HepG2 (cell line): ENCODE results near the gene CNTD1. TPM values are rescaled to one million over a fixed set of nuclear protein-coding genes. Genes with fewer than 3 reads are reported as not detected.
A peak's percentile ranks its signal among the peaks of the same experiment; 100 is the strongest.

Experiments
- ATAC-seq: fragments of 200-7000 bp; cut with Tn5 transposase; 3 replicates; pipeline ENCODE4 v1.9.1; 2020; ENCODE audit warnings: mild to moderate bottlenecking, moderate library complexity
- BruUV-seq: library from RNA; stranded (reverse); fragments of 400-500 nt; replicated peaks from 2 replicates; lab custom pipeline; 2021; lab: Mats Ljungman, UMichigan
- CTCF ChIA-PET: fragments of 300-600 bp; formaldehyde crosslinking; extraction: SDS; loops from one replicate; lab custom pipeline; 2021; ENCODE audit warnings: low total read pairs, inconsistent platforms, low intra/inter-chr PET ratio; lab: Yijun Ruan, JAX
- POLR2A ChIA-PET: fragments of 350-600 bp; sonication (Branson Sonifier 250); formaldehyde crosslinking; loops from one replicate; lab custom pipeline; 2020; ENCODE audit warnings: antibody characterized with exemption, inconsistent platforms; lab: Yijun Ruan, JAX
- DNase-seq: peaks from one replicate; pipeline ENCODE4 v3.0.0-alpha.2; 2015; ENCODE audit warnings: low spot score
- FAIRE-seq: peaks from 3 replicates; lab custom pipeline; 2011; peaks lifted over from hg19 to GRCh38; lab: Jason Lieb, UNC
- H2AFZ ChIP-seq: one replicate; pipeline ENCODE4 v1.6.1; 2011; ENCODE audit warnings: low read length, inconsistent platforms
- H3K27ac ChIP-seq: fragments of 300-600 bp; 3 replicates; pipeline ENCODE4 v1.8.0; 2011; ENCODE audit warnings: mixed run types, mild to moderate bottlenecking, mixed read lengths, low read length, inconsistent platforms; ENCODE audit not compliant: insufficient read depth; ENCODE audit errors: extremely low read length
- H3K27me3 ChIP-seq, 2 experiments: fragments of 200-600 bp in 1 of 2; 2 replicates in 1 of 2; 3 replicates in 1 of 2; pipeline versions ENCODE4 v1.6.0 to v1.8.0; 2011; ENCODE audit warnings: low read length in 2 of 2, mild to moderate bottlenecking in 2 of 2, moderate library complexity in 2 of 2, inconsistent platforms in 1 of 2; ENCODE audit not compliant: insufficient read depth in 2 of 2, control insufficient read depth in 1 of 2
- H3K36me3 ChIP-seq, 2 experiments: fragments of 200-600 bp in 1 of 2; replicated peaks in 1 of 2; 2 replicates in 1 of 2; 3 replicates in 1 of 2; pipeline versions ENCODE4 v1.5.1 to v1.8.0; 2011; ENCODE audit warnings: low read length in 2 of 2, inconsistent platforms in 1 of 2; ENCODE audit not compliant: insufficient read depth in 2 of 2, control insufficient read depth in 1 of 2
- H3K4me1 ChIP-seq: 2 replicates; pipeline ENCODE4 v1.5.1; 2012; ENCODE audit warnings: low read length, inconsistent platforms; ENCODE audit not compliant: insufficient read depth
- H3K4me2 ChIP-seq: 2 replicates; pipeline ENCODE4 v1.6.0; 2011; ENCODE audit warnings: low read depth, low read length, inconsistent platforms
- H3K4me3 ChIP-seq, 3 experiments: fragments of 200-600 bp in 1 of 3; sonication (generic), shearing (Covaris generic) in 1 of 3; replicated peaks in 1 of 3; 2 replicates each; pipeline ENCODE4 v1.5.1; 2011 to 2016; ENCODE audit warnings: low read length in 3 of 3, inconsistent platforms in 2 of 3, low read depth in 2 of 3, mild to moderate bottlenecking in 2 of 3, control low read depth in 1 of 3, mixed read lengths in 1 of 3; ENCODE audit not compliant: insufficient read depth in 1 of 3
- H3K79me2 ChIP-seq: one replicate; pipeline ENCODE4 v1.6.1; 2011; ENCODE audit warnings: low read length, inconsistent platforms; ENCODE audit not compliant: insufficient read depth
- H3K9ac ChIP-seq: 2 replicates; pipeline ENCODE4 v1.6.0; 2011; ENCODE audit warnings: mild to moderate bottlenecking, low read depth, low read length, inconsistent platforms; ENCODE audit not compliant: insufficient read depth
- H3K9me3 ChIP-seq: 2 replicates; pipeline ENCODE4 v1.5.1; 2012; ENCODE audit warnings: mild to moderate bottlenecking, low read length
- H4K20me1 ChIP-seq: 2 replicates; pipeline ENCODE4 v1.6.0; 2011; ENCODE audit warnings: inconsistent platforms, mild to moderate bottlenecking, low read length, moderate library complexity; ENCODE audit not compliant: insufficient read depth
- ATRX ChIP-seq: sonication (generic); formaldehyde crosslinking; IDR thresholded peaks from 2 replicates; pipeline ENCODE4 v1.4.0; 2020; ENCODE audit warnings: missing genetic modification reagents, borderline replicate concordance
- MZF1 ChIP-seq: sonication (generic); formaldehyde crosslinking; IDR thresholded peaks from 2 replicates; pipeline ENCODE4 v1.8.1; 2023; ENCODE audit warnings: mild to moderate bottlenecking, missing genetic modification reagents, borderline replicate concordance
- SNRNP70 ChIP-seq: fragments of 200-400 bp; formaldehyde crosslinking; IDR thresholded peaks from 2 replicates; pipeline ENCODE4 v1.6.1; 2017; ENCODE audit warnings: mild to moderate bottlenecking, low read depth, low read length, moderate library complexity
- ZMYM2 ChIP-seq: sonication (generic); formaldehyde crosslinking; IDR thresholded peaks from 2 replicates; pipeline ENCODE4 v1.8.0; 2022; ENCODE audit warnings: mild to moderate bottlenecking, missing genetic modification reagents
- ZNF124 ChIP-seq: sonication (generic); formaldehyde crosslinking; IDR thresholded peaks from 2 replicates; pipeline ENCODE4 v1.4.0; 2020; ENCODE audit warnings: missing genetic modification reagents
- ZNF207 ChIP-seq: fragments of 450-650 bp; IDR thresholded peaks from 2 replicates; pipeline ENCODE4 v1.6.1; 2016; ENCODE audit warnings: antibody characterized with exemption, borderline replicate concordance
- ZNF224 ChIP-seq: sonication (generic); formaldehyde crosslinking; IDR thresholded peaks from 2 replicates; pipeline ENCODE4 v1.5.0; 2020; ENCODE audit warnings: mild to moderate bottlenecking, missing genetic modification reagents
- ZNF510 ChIP-seq: sonication (generic); formaldehyde crosslinking; IDR thresholded peaks from 2 replicates; pipeline ENCODE4 v1.4.0; 2020; ENCODE audit warnings: low read depth, mild to moderate bottlenecking, missing genetic modification reagents
- ZNF569 ChIP-seq: sonication (generic); formaldehyde crosslinking; IDR thresholded peaks from 2 replicates; pipeline ENCODE4 v1.5.0; 2020; ENCODE audit warnings: mild to moderate bottlenecking, missing genetic modification reagents, moderate library complexity, borderline replicate concordance
- WGBS: methylation state at CpG from one replicate; pipeline ENCODE4 v1.1.6; 2017; ENCODE audit warnings: low lambda C conversion rate; 5-methylcytosine and 5-hydroxymethylcytosine counted together
- in situ Hi-C: cut with HindIII; loops from 2 replicates; pipeline ENCODE4 v1.10.0; 2017; ENCODE audit warnings: low pct_unique_long_range_greater_than_20kb; ENCODE audit not compliant: extremely low pct_ligation_motif_present
- intact Hi-C: fragments of 100-400 bp; cut with micrococcal nuclease; formaldehyde crosslinking; loops from one replicate; pipeline ENCODE4 v1.10.0; 2022; ENCODE audit not compliant: unreplicated experiment
- polyA plus RNA-seq, 8 experiments: library from polyadenylated mRNA; depleted of rRNA in 3 of 8; stranded (reverse) in 7 of 8; unstranded in 1 of 8; fragments of >200 nt; fragmentation: Illumina TruSeq in 4 of 8; extraction: Trizol in 4 of 8; gene quantifications; 2 replicates each; pipeline versions ENCODE4 v1.2.1 to v1.2.3, GENCODE V29; 2011 to 2016; ENCODE audit warnings: low read depth in 4 of 8, missing spikeins in 1 of 8, mixed read lengths in 1 of 8; ENCODE audit not compliant: insufficient read depth in 1 of 8
- total RNA-seq, 5 experiments: library from RNA; depleted of rRNA; stranded (reverse); fragments of >200 nt; fragmentation: Illumina TruSeq; extraction: Trizol; gene quantifications; 2 replicates each; pipeline ENCODE4 v1.2.3, GENCODE V29; 2016; ENCODE audit warnings: low read depth in 1 of 5
- TF ChIP-seq, protein P1 (sequence below): sonication (generic); formaldehyde crosslinking; IDR thresholded peaks from 2 replicates; pipeline ENCODE4 v1.5.1; 2020; ENCODE audit warnings: mild to moderate bottlenecking, missing genetic modification reagents
- TF ChIP-seq, protein P2 (sequence below): sonication (generic); formaldehyde crosslinking; IDR thresholded peaks from 2 replicates; pipeline ENCODE4 v1.4.0; 2020; ENCODE audit warnings: missing genetic modification reagents, borderline replicate concordance
- TF ChIP-seq, protein P3 (sequence below): sonication (generic); formaldehyde crosslinking; IDR thresholded peaks from 2 replicates; pipeline ENCODE4 v1.4.0; 2020; ENCODE audit warnings: missing genetic modification reagents
- TF ChIP-seq, protein P4 (sequence below): IDR thresholded peaks from 2 replicates; pipeline ENCODE4 v1.6.1; 2016; ENCODE audit warnings: missing compliant biosample characterization, missing genetic modification reagents, borderline replicate concordance
- TF ChIP-seq, protein P5 (sequence below): IDR thresholded peaks from 2 replicates; pipeline ENCODE4 v1.6.1; 2012; ENCODE audit warnings: low read depth, low read length, improper control_type of control experiment

The CNTD1 gene
- total and polyA plus RNA-seq, 2 of the 13 experiments (the other 11 are each of a cell fraction or from before 2014, with no cell fraction given): 0.11 to 0.15 TPM

DNA sequence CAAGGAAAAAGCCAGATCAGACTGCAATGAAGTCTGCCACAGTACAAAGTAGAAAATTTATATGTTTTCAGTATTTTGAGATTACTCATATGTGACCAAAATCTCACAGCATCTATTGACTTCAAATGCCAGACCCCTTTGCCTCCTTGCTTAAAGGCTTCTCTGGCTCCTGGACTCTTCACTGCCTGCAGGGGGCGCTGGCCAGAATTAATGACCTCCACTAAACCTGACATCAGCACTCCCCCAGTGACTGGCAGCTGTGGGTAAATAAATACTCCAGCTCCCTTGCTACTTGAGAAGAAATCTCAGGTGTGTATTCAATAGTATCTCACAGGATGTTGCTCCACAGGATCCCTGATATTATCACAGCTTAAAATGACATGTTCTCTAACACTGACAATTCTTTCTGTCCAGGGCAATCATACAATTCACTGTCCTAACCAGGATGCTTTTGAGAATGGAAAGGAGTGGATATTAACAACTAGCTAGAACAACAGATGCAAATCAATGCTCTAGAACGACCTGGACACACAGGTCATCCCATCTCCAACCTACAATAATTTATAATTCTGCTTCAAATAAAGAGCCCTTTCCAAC lies 21.4 kb downstream of the CNTD1 start:
- no peaks in the 10 kb centered on the region for H3K9me3 ChIP-seq
- ATAC-seq: peak; percentile 67
- peaks cover 0 to 7% of the 10 kb centered on the region in 2 experiments; a peak in 1 of 5 replicates for H3K27me3 ChIP-seq
- peak; percentile 72 for FAIRE-seq
- H3K9ac ChIP-seq: no peak overlapping the region
- no peak overlapping the region for H3K4me3 ChIP-seq
- ChIA-PET POLR2A (interaction anchor here (0.6 to 2.3 kb wide), 8 partner anchors 17 to 94 kb away, joined by 3 to 9 read pairs (median 4); partner anchors contain the start of genes CNTD1, COA3, VPS25 and WNK4), CTCF (interaction anchor here (1.2 to 1.6 kb wide), 3 partner anchors 57 to 118 kb away, joined by 4 to 10 read pairs (median 8); no protein-coding TSS in a partner anchor)
- H2AFZ ChIP-seq: no peak overlapping the region
- intact Hi-C loops: loop anchor here (1.0 kb wide), 2 partner anchors 99 to 117 kb away; no protein-coding TSS in a partner anchor
- in situ Hi-C loops: loop anchor here (10.0 kb wide), 1 partner anchor 105 kb away; no protein-coding TSS in a partner anchor
- DNase-seq: peak; percentile 88
- H3K27ac ChIP-seq: no peak overlapping the region
- no peak overlapping the region for H3K4me2 ChIP-seq
- H4K20me1 ChIP-seq: no peaks in the 10 kb centered on the region
- BruUV-seq: no TSS peak
- WGBS: 17% methylated on average over 2 of the region's 2 CpGs
- H3K4me1 ChIP-seq: peaks cover 35% of the 10 kb centered on the region
- H3K36me3 ChIP-seq: peaks cover 39 to 62% of the 10 kb centered on the region in 2 experiments
- H3K79me2 ChIP-seq: peaks cover 20% of the 10 kb centered on the region
- TF ChIP-seq ATRX (CRISPR knock-in tag) (no peak), ZNF569 (no peak), ZNF224 (no peak), ZNF510 (CRISPR knock-in tag) (no peak), SNRNP70 (no peak), ZMYM2 (CRISPR knock-in tag) (no peak), ZNF124 (CRISPR knock-in tag) (no peak), MZF1 (CRISPR knock-in tag) (no peak), ZNF207 (no peak)
- TF ChIP-seq, protein P1, sequence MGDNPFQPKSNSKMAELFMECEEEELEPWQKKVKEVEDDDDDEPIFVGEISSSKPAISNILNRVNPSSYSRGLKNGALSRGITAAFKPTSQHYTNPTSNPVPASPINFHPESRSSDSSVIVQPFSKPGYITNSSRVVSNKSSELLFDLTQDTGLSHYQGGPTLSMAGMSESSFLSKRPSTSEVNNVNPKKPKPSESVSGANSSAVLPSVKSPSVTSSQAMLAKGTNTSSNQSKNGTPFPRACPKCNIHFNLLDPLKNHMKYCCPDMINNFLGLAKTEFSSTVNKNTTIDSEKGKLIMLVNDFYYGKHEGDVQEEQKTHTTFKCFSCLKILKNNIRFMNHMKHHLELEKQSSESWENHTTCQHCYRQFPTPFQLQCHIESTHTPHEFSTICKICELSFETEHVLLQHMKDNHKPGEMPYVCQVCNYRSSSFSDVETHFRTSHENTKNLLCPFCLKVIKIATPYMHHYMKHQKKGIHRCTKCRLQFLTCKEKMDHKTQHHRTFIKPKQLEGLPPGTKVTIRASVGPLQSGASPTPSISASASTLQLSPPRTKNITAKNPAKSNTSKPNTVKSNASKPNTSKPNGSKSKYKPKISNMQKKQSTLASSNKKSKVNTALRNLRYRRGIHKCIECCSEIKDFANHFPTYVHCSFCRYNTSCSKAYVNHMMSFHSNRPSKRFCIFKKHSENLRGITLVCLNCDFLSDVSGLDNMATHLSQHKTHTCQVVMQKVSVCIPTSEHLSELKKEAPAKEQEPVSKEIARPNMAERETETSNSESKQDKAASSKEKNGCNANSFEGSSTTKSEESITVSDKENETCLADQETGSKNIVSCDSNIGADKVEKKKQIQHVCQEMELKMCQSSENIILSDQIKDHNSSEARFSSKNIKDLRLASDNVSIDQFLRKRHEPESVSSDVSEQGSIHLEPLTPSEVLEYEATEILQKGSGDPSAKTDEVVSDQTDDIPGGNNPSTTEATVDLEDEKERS (CRISPR knock-in tag): no peak
- TF ChIP-seq, protein P2, sequence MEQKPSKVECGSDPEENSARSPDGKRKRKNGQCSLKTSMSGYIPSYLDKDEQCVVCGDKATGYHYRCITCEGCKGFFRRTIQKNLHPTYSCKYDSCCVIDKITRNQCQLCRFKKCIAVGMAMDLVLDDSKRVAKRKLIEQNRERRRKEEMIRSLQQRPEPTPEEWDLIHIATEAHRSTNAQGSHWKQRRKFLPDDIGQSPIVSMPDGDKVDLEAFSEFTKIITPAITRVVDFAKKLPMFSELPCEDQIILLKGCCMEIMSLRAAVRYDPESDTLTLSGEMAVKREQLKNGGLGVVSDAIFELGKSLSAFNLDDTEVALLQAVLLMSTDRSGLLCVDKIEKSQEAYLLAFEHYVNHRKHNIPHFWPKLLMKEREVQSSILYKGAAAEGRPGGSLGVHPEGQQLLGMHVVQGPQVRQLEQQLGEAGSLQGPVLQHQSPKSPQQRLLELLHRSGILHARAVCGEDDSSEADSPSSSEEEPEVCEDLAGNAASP (CRISPR knock-in tag): no peak
- TF ChIP-seq, protein P3, sequence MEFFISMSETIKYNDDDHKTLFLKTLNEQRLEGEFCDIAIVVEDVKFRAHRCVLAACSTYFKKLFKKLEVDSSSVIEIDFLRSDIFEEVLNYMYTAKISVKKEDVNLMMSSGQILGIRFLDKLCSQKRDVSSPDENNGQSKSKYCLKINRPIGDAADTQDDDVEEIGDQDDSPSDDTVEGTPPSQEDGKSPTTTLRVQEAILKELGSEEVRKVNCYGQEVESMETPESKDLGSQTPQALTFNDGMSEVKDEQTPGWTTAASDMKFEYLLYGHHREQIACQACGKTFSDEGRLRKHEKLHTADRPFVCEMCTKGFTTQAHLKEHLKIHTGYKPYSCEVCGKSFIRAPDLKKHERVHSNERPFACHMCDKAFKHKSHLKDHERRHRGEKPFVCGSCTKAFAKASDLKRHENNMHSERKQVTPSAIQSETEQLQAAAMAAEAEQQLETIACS (CRISPR knock-in tag): no peak
- TF ChIP-seq, protein P4, sequence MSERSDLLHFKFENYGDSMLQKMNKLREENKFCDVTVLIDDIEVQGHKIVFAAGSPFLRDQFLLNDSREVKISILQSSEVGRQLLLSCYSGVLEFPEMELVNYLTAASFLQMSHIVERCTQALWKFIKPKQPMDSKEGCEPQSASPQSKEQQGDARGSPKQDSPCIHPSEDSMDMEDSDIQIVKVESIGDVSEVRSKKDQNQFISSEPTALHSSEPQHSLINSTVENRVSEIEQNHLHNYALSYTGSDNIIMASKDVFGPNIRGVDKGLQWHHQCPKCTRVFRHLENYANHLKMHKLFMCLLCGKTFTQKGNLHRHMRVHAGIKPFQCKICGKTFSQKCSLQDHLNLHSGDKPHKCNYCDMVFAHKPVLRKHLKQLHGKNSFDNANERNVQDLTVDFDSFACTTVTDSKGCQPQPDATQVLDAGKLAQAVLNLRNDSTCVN (CRISPR knock-in tag): no peak
- TF ChIP-seq, protein P5, sequence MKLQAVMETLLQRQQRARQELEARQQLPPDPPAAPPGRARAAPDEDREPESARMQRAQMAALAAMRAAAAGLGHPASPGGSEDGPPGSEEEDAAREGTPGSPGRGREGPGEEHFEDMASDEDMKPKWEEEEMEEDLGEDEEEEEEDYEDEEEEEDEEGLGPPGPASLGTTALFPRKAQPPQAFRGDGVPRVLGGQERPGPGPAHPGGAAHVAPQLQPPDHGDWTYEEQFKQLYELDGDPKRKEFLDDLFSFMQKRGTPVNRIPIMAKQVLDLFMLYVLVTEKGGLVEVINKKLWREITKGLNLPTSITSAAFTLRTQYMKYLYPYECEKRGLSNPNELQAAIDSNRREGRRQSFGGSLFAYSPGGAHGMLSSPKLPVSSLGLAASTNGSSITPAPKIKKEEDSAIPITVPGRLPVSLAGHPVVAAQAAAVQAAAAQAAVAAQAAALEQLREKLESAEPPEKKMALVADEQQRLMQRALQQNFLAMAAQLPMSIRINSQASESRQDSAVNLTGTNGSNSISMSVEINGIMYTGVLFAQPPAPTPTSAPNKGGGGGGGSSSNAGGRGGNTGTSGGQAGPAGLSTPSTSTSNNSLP: peak; percentile 72
